ENCODE data around the gene AGAP1.
A peak's percentile ranks its signal among the peaks of the same experiment; 100 is the strongest.

The AGAP1 gene

DNA sequence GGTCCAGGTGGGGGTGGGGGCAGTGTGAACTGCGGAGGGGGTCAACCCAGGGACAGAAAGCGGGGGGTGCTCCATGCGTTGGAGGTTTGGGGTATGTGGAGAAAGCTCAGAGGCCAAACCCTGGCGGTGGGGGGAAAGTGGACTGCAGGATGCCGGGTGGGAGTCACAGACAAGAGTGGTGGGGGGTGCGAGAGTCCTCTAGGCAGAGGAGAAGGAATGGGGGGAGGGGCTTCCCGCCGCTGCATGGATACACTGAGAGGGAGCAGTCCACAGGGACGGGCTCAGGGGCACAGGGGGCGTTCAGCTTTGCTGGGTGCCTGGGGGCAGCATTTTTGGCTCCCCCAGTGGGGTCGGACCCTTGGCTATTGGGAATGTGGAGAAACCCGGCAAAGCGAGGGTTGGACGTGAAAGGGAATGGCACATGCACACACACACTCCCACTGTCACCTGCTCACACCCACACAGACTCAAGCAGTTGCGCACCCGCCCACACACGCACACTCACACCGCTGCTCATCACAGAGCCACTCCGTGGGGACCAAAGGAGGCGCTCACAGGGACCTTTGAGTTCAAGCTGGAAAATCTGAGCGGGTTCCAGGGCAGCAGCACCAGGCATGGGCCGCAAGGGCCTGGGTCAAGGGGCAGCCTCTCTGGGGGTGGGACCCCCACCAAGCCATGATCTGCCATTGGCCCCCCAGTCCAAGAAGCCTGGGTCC is 666.7 kb downstream of the AGAP1 start:
- DNase-seq = no peak

DNA sequence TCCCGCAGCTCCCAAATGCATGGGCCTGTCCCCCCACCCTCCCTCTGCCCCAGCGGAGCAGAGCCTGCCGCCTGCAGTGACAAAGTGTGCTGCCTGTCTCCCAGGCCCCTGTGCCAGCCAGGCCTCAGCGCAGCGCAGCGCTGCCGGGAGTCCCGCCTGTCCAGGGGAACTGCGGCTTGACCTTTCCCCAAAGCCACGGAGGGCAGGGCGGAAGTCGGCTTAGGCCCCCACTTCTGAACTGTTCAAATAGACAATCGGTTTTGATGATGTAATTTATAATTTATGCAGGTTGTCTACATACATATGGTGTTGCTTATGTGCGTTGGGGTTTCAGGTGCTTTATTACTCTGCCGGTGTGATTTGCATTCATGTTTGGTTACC is 667.2 kb downstream of the AGAP1 start:
- DNase-seq = no peak

DNA sequence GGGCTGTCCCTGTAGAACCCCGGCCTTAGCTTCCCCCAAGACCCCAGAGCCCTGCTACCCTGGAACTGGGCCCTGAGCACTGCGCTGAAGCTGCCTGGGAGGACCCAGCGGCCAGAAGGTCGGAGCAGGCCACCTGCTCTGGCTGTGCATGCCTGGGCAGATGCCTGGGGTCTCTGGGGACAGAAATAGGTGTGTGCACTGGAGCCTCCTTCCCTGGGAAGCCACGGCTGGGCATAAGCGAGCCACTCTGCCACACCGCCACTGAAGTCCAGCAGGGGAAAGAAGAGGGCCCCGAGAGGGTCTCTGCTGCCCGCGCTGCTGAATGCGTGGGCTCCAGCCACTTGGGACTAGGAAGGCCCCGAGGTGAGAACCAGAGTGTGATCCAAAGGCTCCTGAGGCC is 667.7 kb downstream of the AGAP1 start:
- DNase-seq = no peak

DNA sequence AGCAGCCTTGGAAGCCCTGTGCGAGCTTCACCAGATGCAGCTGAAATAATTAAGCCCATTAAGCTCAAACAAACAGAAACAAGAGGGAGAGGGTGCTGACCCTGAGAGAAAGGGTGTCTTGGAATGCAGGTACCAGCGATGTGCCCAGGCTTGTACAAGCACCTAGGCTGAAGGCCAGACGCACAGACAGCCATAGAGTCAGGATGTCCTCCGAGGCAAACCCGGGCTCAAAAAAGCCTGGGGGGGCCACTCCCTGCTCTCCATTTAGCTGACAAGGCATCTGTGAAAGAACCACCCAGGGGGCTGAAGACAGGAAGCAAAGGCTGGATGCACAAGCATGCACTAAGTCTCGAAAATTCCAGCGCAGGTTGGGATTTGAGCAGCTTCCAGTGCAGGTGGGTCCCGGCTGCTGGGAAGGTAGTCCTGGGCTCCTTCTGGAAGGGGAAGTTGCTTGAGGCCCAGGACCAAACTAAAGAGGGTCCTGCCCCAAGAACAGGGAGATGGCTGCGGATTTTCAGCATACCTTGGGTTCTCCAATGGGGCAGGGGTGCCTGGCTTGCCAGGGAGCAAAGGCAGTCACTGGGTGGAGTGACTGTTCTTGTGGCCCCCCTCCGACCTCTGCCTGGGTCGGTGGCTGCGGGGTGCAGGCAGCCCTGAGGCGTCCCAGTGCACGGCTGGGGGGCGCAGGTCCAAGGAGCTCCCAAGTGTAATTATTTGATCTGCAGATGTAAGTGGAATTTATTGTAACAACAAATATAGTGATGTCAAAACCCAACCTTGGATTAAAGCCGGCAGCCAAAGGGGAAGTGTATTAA is 668.4 kb downstream of the AGAP1 start:
- no peak for DNase-seq

DNA sequence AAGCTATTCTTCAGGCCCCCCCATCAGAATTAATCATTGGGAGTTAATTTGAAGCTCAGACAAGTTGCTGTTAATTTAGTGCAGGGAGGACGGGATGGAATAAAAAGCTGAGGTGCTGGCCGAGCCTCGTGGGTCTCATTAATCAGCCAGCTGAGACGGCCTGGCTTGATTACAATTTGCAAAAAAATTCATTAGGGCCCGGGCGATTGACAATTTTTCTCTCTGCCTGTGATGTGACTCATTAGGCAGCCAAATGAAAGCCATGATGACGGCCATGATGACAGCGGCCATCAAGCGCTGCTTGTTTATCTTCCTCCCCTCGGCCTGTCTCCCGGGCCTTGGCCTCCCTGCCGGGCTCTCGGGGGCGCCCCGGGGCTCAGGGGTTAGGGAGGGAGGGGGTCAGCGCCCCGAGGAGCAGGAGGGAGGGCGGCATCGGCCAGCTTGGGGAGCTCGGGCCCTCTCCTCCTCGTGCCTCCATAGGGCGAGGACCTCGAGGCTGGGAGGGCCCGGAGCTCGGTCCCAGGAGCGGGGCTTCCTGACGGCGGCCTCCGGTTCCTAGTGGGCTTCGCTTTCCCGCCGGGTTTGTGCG is 669.1 kb downstream of the AGAP1 start:
- DNase-seq = no peak

DNA sequence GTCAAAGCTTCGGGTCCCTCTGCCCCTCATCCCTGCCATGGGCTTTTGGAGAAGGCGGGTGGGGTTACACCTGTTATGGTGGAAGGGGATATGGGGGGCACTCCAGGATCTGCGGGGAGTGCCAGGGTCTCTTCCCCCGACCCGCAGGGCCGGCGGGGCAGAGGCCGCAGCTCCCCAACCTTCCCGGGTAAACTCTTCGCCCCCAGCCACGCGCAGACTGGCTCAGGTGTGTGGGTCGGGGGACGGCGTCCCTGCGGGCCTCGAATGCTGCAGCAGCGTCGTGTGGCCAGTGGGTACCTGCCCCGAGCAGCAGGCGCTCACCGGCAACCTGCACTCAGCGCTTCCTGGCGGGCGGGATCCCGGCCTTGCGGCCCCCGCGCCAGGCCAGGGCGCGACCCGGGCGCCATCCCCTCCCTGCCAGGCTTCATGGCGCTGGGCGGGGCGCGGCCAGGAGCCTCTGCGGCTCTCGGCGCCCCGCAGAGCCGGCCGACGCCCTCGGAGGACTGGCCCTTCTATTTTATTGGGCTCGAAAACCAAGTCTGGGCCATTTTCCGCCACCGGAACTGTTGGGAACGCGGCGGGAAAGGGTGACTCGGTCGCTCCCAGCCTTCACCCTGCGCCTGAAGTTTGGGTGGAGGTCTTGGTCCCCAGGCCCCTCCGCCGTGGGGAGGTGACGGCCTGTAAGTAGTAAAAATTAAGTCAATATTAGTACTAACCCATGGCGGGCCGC is 669.8 kb downstream of the AGAP1 start:
- no peak for DNase-seq

DNA sequence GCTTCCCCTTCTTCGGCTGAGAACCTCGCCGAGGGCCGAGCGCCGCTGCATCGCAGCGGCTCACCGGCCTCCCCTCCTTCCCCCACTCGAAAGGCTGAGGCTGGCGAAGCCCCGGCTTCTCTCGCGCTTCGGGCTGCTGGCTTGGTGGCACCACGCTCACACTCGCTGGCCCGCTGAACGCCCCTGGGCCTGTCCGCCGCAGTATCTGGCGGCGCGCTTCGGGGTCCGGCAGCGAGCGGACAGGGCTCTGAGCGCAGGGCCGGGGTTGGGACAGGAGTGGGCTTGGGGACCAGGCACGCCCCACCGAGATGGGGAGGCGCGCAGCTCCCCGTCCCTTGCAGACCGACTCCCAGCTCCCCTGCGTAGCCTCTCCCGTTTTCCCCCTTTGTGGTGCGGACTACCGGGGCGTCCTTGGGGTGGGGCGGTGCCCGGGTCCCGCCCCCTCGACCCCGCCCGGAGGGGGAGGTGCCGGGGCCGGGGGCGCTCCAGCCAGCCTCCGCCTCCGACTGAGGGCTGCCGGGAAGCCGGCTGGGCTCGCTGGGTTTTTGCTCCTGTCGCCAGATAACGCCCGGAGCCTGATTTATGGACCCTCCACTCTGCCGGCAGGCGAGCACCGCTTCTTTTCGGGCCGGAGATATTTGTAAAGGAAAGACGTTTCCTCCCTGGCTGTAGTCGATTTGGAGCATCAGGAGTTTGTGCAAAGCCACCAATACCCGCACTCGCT is 670.5 kb downstream of the AGAP1 start:
- no peak for DNase-seq

DNA sequence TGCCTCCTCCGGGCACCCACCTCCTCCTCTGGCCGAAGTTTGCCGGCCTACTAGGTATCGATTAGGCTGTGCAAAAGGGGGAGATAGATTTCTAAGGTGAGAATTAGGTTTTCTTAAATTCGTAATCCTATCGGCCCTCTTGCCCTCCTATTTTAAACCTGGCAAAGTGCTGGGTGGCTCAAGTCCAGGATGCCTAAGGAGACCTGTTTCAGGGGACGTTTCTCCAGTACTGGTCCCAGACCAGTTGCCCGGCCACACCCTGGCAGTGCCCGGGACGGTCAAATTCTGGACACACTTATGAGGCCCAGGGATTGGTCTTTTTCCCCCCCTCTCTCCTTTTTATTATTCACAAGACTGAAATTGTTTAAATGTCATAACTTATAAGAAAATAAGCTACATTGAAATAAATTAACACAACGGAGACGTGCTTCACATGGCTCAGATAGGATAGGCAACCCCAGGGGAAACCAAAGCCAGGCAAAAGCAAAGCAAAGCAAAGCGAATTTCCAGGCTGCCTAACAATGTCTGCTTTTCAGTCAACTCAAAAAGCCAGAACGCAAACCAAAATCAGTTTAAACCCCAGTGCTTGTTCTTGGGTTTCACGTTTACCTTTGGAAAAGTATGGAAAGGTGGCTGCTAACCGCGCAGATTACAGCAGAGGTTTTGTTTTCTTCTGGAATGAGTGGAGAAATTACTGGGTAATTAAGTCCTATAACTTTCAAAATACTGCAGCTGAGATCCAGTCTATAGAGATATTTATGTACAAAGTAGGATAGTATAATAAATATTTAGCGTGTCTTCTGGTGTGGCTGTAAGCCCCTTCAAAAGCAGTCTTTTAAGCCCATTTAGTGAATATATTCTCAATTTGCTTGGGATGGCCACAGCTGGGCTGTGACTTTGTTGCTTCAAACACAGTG is 671.3 kb downstream of the AGAP1 start:
- no peak for DNase-seq

DNA sequence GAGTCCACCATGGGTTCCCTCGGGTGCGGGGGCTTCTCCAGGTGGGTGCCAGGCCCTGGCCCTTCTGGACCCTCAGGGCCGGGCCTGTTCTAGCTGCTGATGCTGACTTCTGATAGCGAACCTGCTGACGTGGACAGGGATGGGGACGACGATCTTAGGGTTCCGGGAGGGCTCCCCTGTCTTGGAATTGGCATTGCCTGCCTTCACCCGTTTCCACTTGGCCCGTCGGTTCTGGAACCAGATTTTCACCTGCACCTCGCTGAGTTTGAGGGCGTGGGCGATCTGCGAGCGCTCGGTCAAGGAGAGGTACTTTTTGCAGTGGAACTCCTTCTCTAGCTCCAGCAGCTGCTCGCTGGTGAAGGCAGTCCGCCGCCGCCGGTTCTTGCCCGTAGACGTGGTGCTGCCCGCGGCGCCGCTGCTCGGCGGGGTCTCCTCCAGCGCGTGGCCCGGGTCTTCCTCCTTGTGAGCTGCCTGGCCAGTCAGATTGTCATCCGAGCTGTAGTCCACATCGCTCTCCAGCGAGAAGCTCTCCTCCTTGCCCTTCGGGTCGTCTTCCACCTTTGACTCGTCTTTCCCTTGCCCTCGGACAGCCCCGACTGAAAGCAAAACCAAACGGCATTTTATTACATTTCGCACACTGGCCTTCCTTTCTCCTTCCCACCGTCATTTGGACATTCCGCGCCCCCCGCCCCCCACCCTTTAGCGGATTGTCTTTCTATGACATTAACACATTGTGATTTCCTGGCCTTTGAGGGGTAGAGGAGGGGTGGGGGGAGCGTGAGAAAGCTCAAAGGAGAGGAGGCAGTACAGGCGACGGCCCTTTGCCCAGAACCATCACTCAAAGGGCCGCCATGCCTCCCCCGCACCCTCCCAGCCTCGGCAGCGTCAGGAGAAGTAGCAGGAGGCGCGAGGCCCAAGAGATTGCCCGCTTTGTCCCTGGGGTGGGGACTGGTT is 672.3 kb downstream of the AGAP1 start:
- DNase-seq = no peak

DNA sequence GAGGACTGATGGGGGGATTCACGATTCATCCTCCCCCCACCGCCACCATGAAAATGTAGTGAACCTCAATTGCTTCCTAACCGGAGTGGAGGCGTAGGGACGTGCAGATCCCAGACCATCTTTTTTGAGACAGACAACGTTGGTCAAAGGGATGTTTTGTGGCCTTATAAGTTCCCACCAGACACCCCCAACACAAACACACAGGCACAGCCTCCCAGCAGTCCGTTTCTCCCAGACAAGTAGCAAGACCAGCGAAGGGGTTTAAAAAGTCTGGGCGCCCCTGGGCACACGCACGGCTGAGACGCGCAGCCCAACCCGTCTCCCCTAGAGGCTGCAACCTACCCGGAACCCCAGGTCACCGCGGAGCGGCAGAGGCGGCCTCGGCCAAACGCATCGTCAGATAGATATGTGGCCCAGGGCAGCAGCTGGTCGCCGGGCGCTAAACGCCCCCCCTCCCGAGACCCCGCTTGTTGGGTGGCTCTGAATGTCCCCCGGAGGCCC is 673.0 kb downstream of the AGAP1 start:
- DNase-seq = no peak

DNA sequence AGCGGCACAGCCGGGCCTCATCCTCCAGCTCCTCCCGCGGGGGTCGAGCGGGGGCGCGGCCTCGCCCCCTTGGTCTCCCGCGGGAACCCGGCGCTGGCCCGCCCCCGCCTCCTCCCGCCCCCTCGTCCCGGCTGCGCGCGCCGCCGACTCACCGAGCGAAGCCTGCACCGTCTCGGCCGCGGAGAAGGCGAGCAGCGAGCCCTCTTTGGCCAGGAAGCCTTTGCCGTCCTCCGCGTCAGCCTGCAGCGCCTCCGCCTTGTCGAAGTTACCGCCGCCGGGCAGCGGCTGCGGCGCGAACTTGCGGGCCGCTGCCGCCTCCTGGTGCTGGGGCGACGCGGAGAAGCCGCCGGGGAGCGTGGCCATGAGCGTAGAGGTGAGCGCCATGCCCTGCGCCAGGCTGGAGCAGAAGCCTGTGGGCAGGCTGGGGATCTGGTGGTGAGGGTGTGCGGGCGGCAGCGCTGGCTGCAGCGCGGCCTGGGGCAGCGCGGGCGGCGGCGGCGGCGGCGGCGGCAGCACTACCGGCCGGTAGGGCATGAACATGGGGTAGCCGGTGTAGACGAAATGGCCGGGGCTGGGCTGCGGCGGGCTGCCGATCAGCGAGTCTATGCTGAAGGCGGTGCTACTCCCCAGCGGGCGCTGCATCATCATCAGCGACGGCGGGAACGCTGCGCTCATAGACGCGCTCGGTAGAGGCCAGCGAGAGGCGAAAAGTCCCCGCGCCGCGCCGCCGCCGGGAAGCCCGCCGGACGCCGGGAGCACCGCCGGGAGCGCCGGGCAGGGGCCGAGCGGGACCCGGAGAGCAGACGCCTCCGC is 673.7 kb downstream of the AGAP1 start:
- DNase-seq = peak; percentile 61

DNA sequence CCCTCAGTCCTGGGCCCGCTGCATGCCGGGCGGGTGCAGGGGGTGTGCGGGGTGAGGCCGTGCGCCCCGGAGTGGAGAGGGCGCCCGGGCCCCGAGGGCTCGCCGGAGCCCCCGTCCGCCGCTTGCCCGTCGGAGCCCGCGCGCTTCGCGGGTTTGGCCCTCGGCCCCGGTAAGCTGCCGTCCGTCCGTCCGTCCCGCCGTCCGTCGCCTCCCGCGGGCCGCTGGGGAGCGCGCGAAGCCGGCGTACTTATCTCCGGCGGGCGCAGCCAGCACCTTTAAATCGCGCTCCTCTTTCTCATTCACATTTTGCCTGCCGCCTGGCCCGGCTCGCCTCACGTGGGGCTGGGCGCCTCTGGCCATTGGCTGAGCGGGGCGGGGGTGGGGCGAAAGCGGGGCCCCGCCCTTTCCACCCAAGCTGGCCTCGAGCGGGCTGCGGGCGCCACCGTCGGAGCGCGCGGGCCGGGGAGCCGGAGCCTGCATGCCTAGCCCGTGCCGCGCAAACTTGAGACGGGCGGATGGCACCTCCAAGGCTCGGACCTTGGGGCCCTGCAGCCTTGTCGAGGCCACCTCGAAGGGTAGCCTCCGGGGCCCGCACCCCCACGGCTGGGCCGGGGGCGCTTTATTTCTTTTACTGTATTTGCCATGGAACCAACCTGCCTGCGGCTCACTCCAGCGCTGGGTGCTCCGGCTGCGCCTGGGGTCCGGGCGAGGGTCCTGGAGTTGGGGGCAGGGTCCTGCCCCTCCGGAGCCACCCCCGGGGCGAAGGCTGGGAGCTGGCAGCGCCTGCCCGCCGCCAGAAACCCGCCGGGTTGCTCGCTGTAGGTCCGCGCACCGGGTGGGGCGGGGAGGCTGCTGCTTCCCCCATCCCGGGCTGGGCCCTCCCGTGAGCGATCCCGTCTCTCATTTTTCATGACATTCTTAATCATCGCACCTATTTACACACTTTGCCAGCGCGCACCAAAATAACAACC is 674.6 kb downstream of the AGAP1 start, which contains the start of gene GBX2:
Gene GBX2 (minus strand): TSS at position 277 of the 971 bp plus-strand sequence. CDS start 415 bp downstream, outside the sequence.
- DNase-seq = peak; percentile 53

DNA sequence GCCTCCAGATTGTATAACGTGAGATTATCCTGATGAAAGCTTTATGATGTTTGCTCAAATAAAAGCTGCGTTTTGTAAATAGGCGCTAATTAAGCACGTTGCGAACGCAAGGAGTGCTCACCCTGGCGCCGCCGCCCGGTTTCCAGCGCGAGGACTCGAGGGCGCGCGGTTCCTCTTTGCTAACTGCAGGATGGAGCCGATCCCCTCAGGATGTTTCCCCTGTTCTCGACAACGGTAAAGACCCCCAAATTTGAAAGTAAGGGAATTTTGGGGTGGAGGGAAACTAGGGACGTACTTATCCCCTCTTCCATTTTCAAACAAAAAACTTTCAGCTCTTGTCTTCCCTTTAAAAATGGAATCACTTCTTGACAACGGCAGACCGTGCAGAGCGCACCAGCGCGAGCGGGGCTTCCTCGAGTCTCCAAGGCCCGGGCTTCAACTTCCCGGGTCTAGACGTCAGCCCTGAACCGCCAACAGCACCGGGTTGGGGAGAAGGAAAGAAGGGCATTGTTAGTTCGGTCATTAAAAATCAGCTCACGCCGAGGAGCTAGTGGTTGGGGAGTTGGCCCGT is 675.4 kb downstream of the AGAP1 start:
- DNase-seq = no peak

DNA sequence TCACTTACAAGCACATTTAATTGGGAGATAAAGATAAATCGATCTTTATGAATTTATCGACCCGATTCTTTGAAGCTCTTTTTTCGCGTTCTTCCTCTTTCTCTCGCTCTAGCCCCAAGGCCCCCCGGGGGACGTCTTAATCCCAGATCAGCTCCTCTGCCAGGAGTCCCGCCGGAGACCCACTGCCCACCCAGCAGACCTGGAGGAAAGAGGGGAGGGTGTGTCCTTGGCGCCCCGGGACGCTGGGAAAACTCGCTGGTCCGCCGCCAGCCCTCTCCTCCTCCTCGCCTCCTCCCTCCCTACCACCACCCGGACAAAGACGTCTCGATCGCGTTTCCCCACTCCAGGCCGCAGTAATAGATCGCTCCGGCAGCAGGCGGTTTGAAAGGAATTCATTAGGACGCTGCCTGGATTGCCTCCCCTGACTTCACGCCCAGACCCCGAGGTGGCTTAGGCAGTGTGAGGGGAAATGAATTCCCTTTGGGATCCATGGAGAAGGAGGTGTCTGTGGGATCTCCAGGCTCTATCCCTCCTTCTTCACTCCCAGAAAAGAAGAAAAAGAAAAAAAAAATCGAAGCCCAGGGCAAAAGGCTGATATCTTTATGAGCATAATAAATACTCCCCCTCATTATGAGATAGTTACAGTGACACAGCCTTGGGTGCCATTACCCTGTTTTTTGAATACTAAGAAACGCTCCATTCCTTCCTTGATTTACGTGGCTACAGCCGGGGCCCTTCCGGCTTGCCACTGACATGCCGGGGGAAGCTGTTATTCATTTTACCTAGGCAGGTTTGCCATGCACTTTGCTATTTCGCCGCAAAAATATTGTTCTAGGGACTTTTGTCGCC is 676.1 kb downstream of the AGAP1 start:
- DNase-seq = no peak

DNA sequence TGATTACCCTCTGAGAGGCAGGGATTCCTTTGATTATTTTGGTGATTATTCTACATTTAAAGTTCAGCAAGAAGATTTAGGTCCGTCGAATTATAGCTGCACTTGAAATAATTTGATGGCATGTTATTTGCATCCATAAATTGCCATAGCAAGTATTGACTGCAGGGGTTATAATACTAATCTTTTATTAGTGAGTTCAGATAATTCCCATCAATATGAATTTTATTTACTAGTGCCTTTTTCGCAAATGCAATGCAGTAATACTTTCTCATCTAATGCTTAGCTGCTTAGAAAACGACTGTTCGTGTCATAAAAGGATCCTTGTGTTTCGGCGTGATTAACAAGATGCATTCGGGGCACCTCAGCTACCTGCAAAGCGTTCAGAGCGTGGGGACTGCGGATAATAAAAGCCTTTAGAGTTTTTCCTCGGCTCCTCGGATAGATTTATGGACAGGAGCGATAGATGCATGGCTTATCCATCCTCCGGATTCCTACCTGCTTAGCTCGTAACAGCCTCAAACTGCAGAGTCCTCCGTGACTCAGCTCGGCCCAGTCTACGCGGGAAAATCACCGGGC is 676.8 kb downstream of the AGAP1 start:
- no peak for DNase-seq

DNA sequence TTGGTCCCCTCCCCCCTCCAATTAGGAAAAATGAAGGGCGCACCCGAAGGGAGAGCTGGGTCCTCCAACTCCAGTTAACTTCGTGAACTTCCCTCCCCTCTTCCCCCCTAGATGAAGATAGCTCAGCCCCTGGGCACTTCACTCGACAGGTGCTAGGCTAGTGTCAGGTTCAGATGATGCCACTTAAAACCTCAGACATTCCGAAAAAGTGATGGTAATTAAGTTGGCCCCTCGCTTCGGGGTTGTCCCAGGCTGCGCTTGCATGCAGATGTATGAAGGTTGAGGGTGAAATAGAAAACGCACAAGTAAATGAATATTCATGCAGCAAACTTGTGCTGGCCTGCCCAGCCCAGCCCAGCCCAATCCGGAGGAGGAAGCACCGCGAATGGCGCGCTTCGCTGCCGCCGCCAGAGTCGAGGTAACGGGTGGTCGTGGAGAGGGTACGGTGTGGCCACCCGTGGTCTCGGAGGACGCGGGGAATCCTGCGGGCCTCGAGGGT is 677.4 kb downstream of the AGAP1 start:
- no peak for DNase-seq

Data from NCI-H146 (cell line).